ENCODE results near the gene KRTAP10-1.

The KRTAP10-1 gene

GRCh38 chr21:44567481-44568171 is 27.6 kb upstream of the KRTAP10-1 start:
- Histone ChIP-seq H3K4me1 (ENCODE audit: insufficient read depth, low read length, severe bottlenecking) (no peaks in the 10 kb centered on the region), H3K4me3 (ENCODE audit: low read depth, low read length, poor library complexity, severe bottlenecking) (no peak overlapping the region), H3K79me2 (ENCODE audit: insufficient read depth, low read length) (no peaks in the 10 kb centered on the region), H4K20me1 (ENCODE audit: insufficient read depth, low read length) (no peaks in the 10 kb centered on the region), H3F3A (ENCODE audit: insufficient read depth, low read length) (no peaks in the 10 kb centered on the region), H3K4me2 (ENCODE audit: low read length) (no peak overlapping the region), H3K27me3 (ENCODE audit: insufficient read depth, low read length) (peaks cover 8% of the 10 kb centered on the region; the same call in 1 of the 2 replicates), H3K9me2 (ENCODE audit: low read depth, low read length) (no peaks in the 10 kb centered on the region), H3K27ac (ENCODE audit: low read depth, low read length, poor library complexity, severe bottlenecking) (no peak overlapping the region), H3K9ac (ENCODE audit: low read length) (no peak overlapping the region), H3K36me3 (ENCODE audit: insufficient read depth, low read length) (no peaks in the 10 kb centered on the region), H3K9me3 (ENCODE audit: low read length) (no peaks in the 10 kb centered on the region), H2AFZ (ENCODE audit: low read length) (no peak overlapping the region)
- TF ChIP-seq CTCF (IDR thresholded peaks at IDR 0.05; ENCODE audit: low read length) (no peak), EZH2 (IDR thresholded peaks at IDR 0.05; ENCODE audit: borderline replicate concordance, low read length) (no peak)

GRCh38 chr21:44566403-44566802 is 26.4 kb upstream of the KRTAP10-1 start:
- Histone ChIP-seq H3K9me2 (ENCODE audit: low read depth, low read length) (no peaks in the 10 kb centered on the region), H3K27me3 (ENCODE audit: insufficient read depth, low read length) (peaks cover 8% of the 10 kb centered on the region; the same call in 1 of the 2 replicates), H3K4me2 (ENCODE audit: low read length) (no peak overlapping the region), H2AFZ (ENCODE audit: low read length) (no peak overlapping the region), H3K4me3 (ENCODE audit: low read depth, low read length, poor library complexity, severe bottlenecking) (no peak overlapping the region), H3F3A (ENCODE audit: insufficient read depth, low read length) (no peaks in the 10 kb centered on the region), H3K9ac (ENCODE audit: low read length) (no peak overlapping the region), H3K79me2 (ENCODE audit: insufficient read depth, low read length) (no peaks in the 10 kb centered on the region), H3K36me3 (ENCODE audit: insufficient read depth, low read length) (no peaks in the 10 kb centered on the region), H3K4me1 (ENCODE audit: insufficient read depth, low read length, severe bottlenecking) (no peaks in the 10 kb centered on the region), H3K9me3 (ENCODE audit: low read length) (no peaks in the 10 kb centered on the region), H4K20me1 (ENCODE audit: insufficient read depth, low read length) (no peaks in the 10 kb centered on the region), H3K27ac (ENCODE audit: low read depth, low read length, poor library complexity, severe bottlenecking) (no peak overlapping the region)
- TF ChIP-seq CTCF (IDR thresholded peaks at IDR 0.05; ENCODE audit: low read length) (no peak), EZH2 (IDR thresholded peaks at IDR 0.05; ENCODE audit: borderline replicate concordance, low read length) (no peak)

- Histone ChIP-seq H2AFZ (ENCODE audit: low read length) (no peak overlapping the region), H3K27me3 (ENCODE audit: insufficient read depth, low read length) (peaks cover 8% of the 10 kb centered on the region; the same call in 1 of the 2 replicates), H3K36me3 (ENCODE audit: insufficient read depth, low read length) (no peaks in the 10 kb centered on the region)
These were observed 25.0 kb upstream of the KRTAP10-1 start for GRCh38 chr21:44564886-44565598.

More at GRCh38 chr21:44564886-44565598, 25.0 kb upstream of the KRTAP10-1 start:
- Histone ChIP-seq H3K4me3 (ENCODE audit: low read depth, low read length, poor library complexity, severe bottlenecking) (no peak overlapping the region), H3K9me2 (ENCODE audit: low read depth, low read length) (no peaks in the 10 kb centered on the region), H3K79me2 (ENCODE audit: insufficient read depth, low read length) (no peaks in the 10 kb centered on the region), H3K27ac (ENCODE audit: low read depth, low read length, poor library complexity, severe bottlenecking) (no peak overlapping the region), H3K9me3 (ENCODE audit: low read length) (no peaks in the 10 kb centered on the region), H3F3A (ENCODE audit: insufficient read depth, low read length) (no peaks in the 10 kb centered on the region), H3K4me2 (ENCODE audit: low read length) (no peak overlapping the region), H3K4me1 (ENCODE audit: insufficient read depth, low read length, severe bottlenecking) (no peaks in the 10 kb centered on the region), H4K20me1 (ENCODE audit: insufficient read depth, low read length) (no peaks in the 10 kb centered on the region), H3K9ac (ENCODE audit: low read length) (no peak overlapping the region)
- TF ChIP-seq CTCF (IDR thresholded peaks at IDR 0.05; ENCODE audit: low read length) (no peak), EZH2 (IDR thresholded peaks at IDR 0.05; ENCODE audit: borderline replicate concordance, low read length) (no peak)

Measured in OCI-LY1 (cell line).